AG09319 (cell line): Measurements from ENCODE around the gene IBSP.
A peak's percentile ranks its signal among the peaks of the same experiment; 100 is the strongest.

ENCODE experiments used
- DNase-seq: peaks from one replicate; pipeline ENCODE4 v3.0.0-alpha.2; 2010; ENCODE audit warnings: low read depth; ENCODE audit errors: extremely low read depth
- CTCF ChIP-seq: IDR thresholded peaks from 2 replicates; pipeline ENCODE4 v1.5.1; 2011; ENCODE audit warnings: low read depth, mild to moderate bottlenecking, inconsistent platforms, low read length, moderate library complexity

Gene IBSP

GRCh38 chr4:87844452-87844851, 45.1 kb downstream of the IBSP start:
- TF ChIP-seq CTCF, result no peak
- no peak for DNase-seq

GRCh38 chr4:87846226-87846625, 46.9 kb downstream of the IBSP start:
- no peak for TF ChIP-seq CTCF
- DNase-seq, result no peak

GRCh38 chr4:87848622-87849351, 49.4 kb downstream of the IBSP start:
- TF ChIP-seq CTCF, result peak; percentile 63

DNA sequence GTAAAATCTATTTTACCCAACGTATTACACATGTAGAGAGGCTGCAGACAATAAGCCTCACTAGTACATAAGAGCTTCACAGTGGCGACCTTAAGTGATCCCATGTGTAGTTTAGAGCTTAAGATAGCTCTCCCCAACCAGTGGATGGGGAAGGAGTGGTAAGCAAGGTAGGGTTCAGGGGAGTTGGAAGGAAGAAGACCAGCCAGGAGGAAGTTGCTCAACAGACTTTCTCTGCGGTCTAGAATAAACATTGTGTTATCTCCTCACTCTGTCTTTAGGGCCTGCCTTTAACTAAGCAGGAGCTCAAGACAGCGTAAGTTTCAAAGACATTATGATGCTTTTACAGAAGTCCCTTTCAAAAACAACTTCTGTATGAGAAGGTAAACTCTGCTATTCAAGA, 50.3 kb downstream of the IBSP start:
- TF ChIP-seq CTCF, result no peak
- DNase-seq, result no peak

More at GRCh38 chr4:87848622-87849351, 49.4 kb downstream of the IBSP start:
- DNase-seq, result peak; percentile 25

DNA sequence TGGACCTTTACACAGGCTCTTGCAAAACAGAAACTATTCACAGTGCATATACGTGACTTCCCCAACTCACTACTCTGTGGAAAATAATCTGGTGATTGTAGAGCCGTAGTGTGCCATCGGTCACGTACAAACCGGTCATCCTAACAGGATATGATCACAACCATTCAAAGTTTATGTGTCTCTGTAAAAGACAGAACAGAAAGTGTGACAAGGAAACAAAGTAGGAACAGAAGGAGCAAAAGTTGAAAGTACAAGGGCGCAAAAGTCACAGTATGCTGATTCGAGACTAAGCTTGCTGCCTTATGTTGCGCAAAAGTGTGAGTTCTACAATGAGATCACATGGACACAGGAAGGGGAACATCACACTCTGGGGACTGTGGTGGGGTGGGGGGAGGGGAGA, 52.0 kb downstream of the IBSP start:
- no peak for TF ChIP-seq CTCF
- no peak for DNase-seq

- no peak for DNase-seq
- TF ChIP-seq CTCF, result no peak
Observed at GRCh38 chr4:87851953-87852352, 52.6 kb downstream of the IBSP start.

GRCh38 chr4:87853108-87853507, 53.8 kb downstream of the IBSP start:
- DNase-seq, result no peak
- TF ChIP-seq CTCF, result peak; percentile 54
